IMR-90 (cell line): Measurements from ENCODE around the gene CRYBG2. TPM values are rescaled to one million over a fixed set of nuclear protein-coding genes. Genes with fewer than 3 reads are reported as not detected.

Experiments
- ATAC-seq: fragments of 200-7000 bp; cut with Tn5 transposase; 2 replicates; pipeline ENCODE4 v1.9.1; 2020; ENCODE audit warnings: low read depth, mild to moderate bottlenecking, moderate library complexity
- BruUV-seq: library from RNA; stranded (reverse); fragments of 400-500 nt; replicated peaks from 2 replicates; lab custom pipeline; 2021; lab: Mats Ljungman, UMichigan
- CTCF ChIA-PET: fragments of 300-600 bp; formaldehyde crosslinking; extraction: SDS; loops from one replicate; lab custom pipeline; 2021; ENCODE audit warnings: antibody characterized with exemption; lab: Yijun Ruan, JAX
- POLR2A ChIA-PET: fragments of 300-600 bp; sonication (Branson Sonifier 250); formaldehyde crosslinking; loops from one replicate; lab custom pipeline; 2022; ENCODE audit warnings: antibody characterized with exemption; ENCODE audit not compliant: unreplicated experiment; lab: Charles Lee
- DNase-seq: peaks from one replicate; pipeline ENCODE4 v3.0.0; 2013
- H2AFZ ChIP-seq: replicated peaks from 2 replicates; pipeline ENCODE3; 2013; ENCODE audit warnings: low read length, mild to moderate bottlenecking; ENCODE audit not compliant: poor library complexity
- H2AK5ac ChIP-seq: 2 replicates; pipeline ENCODE4 v1.6.1; 2013; ENCODE audit warnings: low read depth, low read length, inconsistent platforms
- H2AK9ac ChIP-seq: replicated peaks from 2 replicates; pipeline ENCODE3; 2013; ENCODE audit warnings: mild to moderate bottlenecking, low read depth, low read length, moderate library complexity; ENCODE audit not compliant: poor library complexity
- H2BK120ac ChIP-seq: 2 replicates; pipeline ENCODE4 v1.6.1; 2013; ENCODE audit warnings: low read depth, low read length, inconsistent platforms
- H2BK15ac ChIP-seq: 3 replicates; pipeline ENCODE4 v1.6.1; 2013; ENCODE audit warnings: low read depth, low read length, inconsistent platforms
- H2BK20ac ChIP-seq: 2 replicates; pipeline ENCODE4 v1.6.1; 2013; ENCODE audit warnings: low read depth, mild to moderate bottlenecking, inconsistent platforms, low read length, moderate library complexity
- H2BK5ac ChIP-seq: 2 replicates; pipeline ENCODE4 v1.6.1; 2013; ENCODE audit warnings: mild to moderate bottlenecking, low read depth, low read length, inconsistent platforms; ENCODE audit not compliant: poor library complexity, severe bottlenecking
- H3K14ac ChIP-seq: replicated peaks from 2 replicates; pipeline ENCODE4 v1.6.1; 2013; ENCODE audit warnings: low read depth, low read length, inconsistent platforms
- H3K18ac ChIP-seq: 2 replicates; pipeline ENCODE4 v1.6.1; 2013; ENCODE audit warnings: low read depth, low read length, control low read depth
- H3K23ac ChIP-seq: 2 replicates; pipeline ENCODE4 v1.6.1; 2013; ENCODE audit warnings: low read depth, low read length, inconsistent platforms
- H3K27ac ChIP-seq: 2 replicates; pipeline ENCODE4 v1.5.1; 2013; ENCODE audit warnings: mild to moderate bottlenecking, control low read depth, low read length; ENCODE audit not compliant: insufficient read depth
- H3K27me3 ChIP-seq: 2 replicates; pipeline ENCODE4 v1.6.1; 2013; ENCODE audit warnings: low read length; ENCODE audit not compliant: control insufficient read depth, insufficient read depth
- H3K36me3 ChIP-seq: 2 replicates; pipeline ENCODE4 v1.6.1; 2013; ENCODE audit warnings: low read length, mixed read lengths; ENCODE audit not compliant: control insufficient read depth, insufficient read depth
- H3K4ac ChIP-seq: 2 replicates; pipeline ENCODE4 v1.6.1; 2013; ENCODE audit warnings: low read depth, low read length, inconsistent platforms
- H3K4me1 ChIP-seq: 2 replicates; pipeline ENCODE4 v1.6.1; 2013; ENCODE audit warnings: low read length, mixed read lengths; ENCODE audit not compliant: control insufficient read depth, insufficient read depth
- H3K4me2 ChIP-seq: 2 replicates; pipeline ENCODE4 v1.6.1; 2013; ENCODE audit warnings: low read depth, mild to moderate bottlenecking, control low read depth, low read length, moderate library complexity
- H3K4me3 ChIP-seq: 2 replicates; pipeline ENCODE4 v1.5.1; 2013; ENCODE audit warnings: low read depth, mild to moderate bottlenecking, control low read depth, low read length, moderate library complexity; ENCODE audit not compliant: insufficient read depth
- H3K56ac ChIP-seq: 2 replicates; pipeline ENCODE4 v1.6.1; 2013; ENCODE audit warnings: low read length, inconsistent platforms; ENCODE audit not compliant: insufficient read depth; ENCODE audit errors: extremely low read depth
- H3K79me1 ChIP-seq, 2 experiments: 2 replicates each; pipeline ENCODE4 v1.6.1; 2013; ENCODE audit warnings: low read length in 2 of 2, inconsistent platforms in 1 of 2, low read depth in 1 of 2
- H3K9ac ChIP-seq: 2 replicates; pipeline ENCODE4 v1.6.1; 2013; ENCODE audit warnings: low read depth, low read length, control low read depth
- H3K9me1 ChIP-seq: 2 replicates; pipeline ENCODE4 v1.6.1; 2013; ENCODE audit warnings: low read length, inconsistent platforms; ENCODE audit not compliant: insufficient read depth
- H3K9me3 ChIP-seq: 2 replicates; pipeline ENCODE4 v1.6.1; 2013; ENCODE audit warnings: low read length; ENCODE audit not compliant: control insufficient read depth, insufficient read depth
- H4K20me1 ChIP-seq: 2 replicates; pipeline ENCODE4 v1.6.1; 2013; ENCODE audit warnings: low read length, inconsistent platforms; ENCODE audit not compliant: insufficient read depth
- H4K5ac ChIP-seq: 2 replicates; pipeline ENCODE4 v1.6.1; 2013; ENCODE audit warnings: mild to moderate bottlenecking, low read depth, low read length, control low read depth
- H4K8ac ChIP-seq, 2 experiments: 2 replicates each; pipeline ENCODE4 v1.6.1; 2013; ENCODE audit warnings: low read depth in 2 of 2, low read length in 2 of 2, control low read depth in 1 of 2, inconsistent platforms in 1 of 2
- H4K91ac ChIP-seq: 2 replicates; pipeline ENCODE4 v1.6.1; 2013; ENCODE audit warnings: low read depth, low read length, inconsistent platforms; ENCODE audit not compliant: insufficient read depth
- CEBPB ChIP-seq: IDR thresholded peaks from 2 replicates; pipeline ENCODE4 v1.6.1; 2012; ENCODE audit warnings: low read depth, low read length, improper control_type of control experiment
- CHD1 ChIP-seq: IDR thresholded peaks from 2 replicates; pipeline ENCODE4 v1.6.1; 2012; ENCODE audit warnings: low read depth, low read length, improper control_type of control experiment
- FOS ChIP-seq: fragments of 150-350 bp; IDR thresholded peaks from 2 replicates; pipeline ENCODE4 v1.6.1; 2016; ENCODE audit warnings: low read depth, low read length
- MAFK ChIP-seq: IDR thresholded peaks from 2 replicates; pipeline ENCODE4 v1.6.1; 2012; ENCODE audit warnings: low read depth, low read length, improper control_type of control experiment
- MAZ ChIP-seq: IDR thresholded peaks from 2 replicates; pipeline ENCODE4 v1.6.1; 2012; ENCODE audit warnings: low read depth, mild to moderate bottlenecking, low read length, improper control_type of control experiment, moderate library complexity, borderline replicate concordance
- MXI1 ChIP-seq: IDR thresholded peaks from 2 replicates; pipeline ENCODE4 v1.6.1; 2012; ENCODE audit warnings: low read depth, mild to moderate bottlenecking, low read length, moderate library complexity, borderline replicate concordance
- NFE2L2 ChIP-seq: fragments of 150-350 bp; IDR thresholded peaks from 2 replicates; pipeline ENCODE4 v1.6.1; 2016; ENCODE audit warnings: low read depth, mild to moderate bottlenecking, low read length
- RAD21 ChIP-seq: IDR thresholded peaks from 2 replicates; pipeline ENCODE4 v1.6.1; 2012; ENCODE audit warnings: low read length, improper control_type of control experiment
- RCOR1 ChIP-seq: IDR thresholded peaks from 2 replicates; pipeline ENCODE4 v1.6.1; 2012; ENCODE audit warnings: mild to moderate bottlenecking, low read length, improper control_type of control experiment; ENCODE audit not compliant: insufficient replicate concordance
- RFX5 ChIP-seq: IDR thresholded peaks from 2 replicates; pipeline ENCODE4 v1.8.0; 2012; ENCODE audit warnings: low read depth, mild to moderate bottlenecking, low read length, moderate library complexity
- SMC3 ChIP-seq: fragments of 150-350 bp; IDR thresholded peaks from 2 replicates; pipeline ENCODE4 v1.6.1; 2016; ENCODE audit warnings: low read depth, mild to moderate bottlenecking, antibody characterized with exemption, low read length, moderate library complexity
- WGBS, 2 experiments: methylation state at CpG; one replicate each; pipeline versions ENCODE4 v1.1.5 to v1.1.7; 2013; ENCODE audit warnings: missing lambda C conversion rate in 2 of 2; ENCODE audit not compliant: insufficient read length in 1 of 2; ENCODE audit errors: extremely low coverage in 2 of 2; 5-methylcytosine and 5-hydroxymethylcytosine counted together
- dilution Hi-C: fragments of 300-500 bp; cut with HindIII; formaldehyde crosslinking; loops from one replicate; pipeline ENCODE4 v1.14.3; 2018; ENCODE audit warnings: low sequenced_read_pairs; ENCODE audit not compliant: unreplicated experiment
- in situ Hi-C: fragments of 300-500 bp; cut with MboI; formaldehyde crosslinking; loops from 3 replicates; pipeline ENCODE4 v1.14.3; 2019; ENCODE audit warnings: low sequenced_read_pairs, inconsistent platforms, mixed read lengths
- intact Hi-C: fragments of 100-400 bp; cut with micrococcal nuclease; formaldehyde crosslinking; loops from 2 replicates; pipeline ENCODE4 v1.10.0; 2022
- polyA plus RNA-seq, 3 experiments: library from polyadenylated mRNA; depleted of rRNA; stranded (reverse); fragments of >200 nt; gene quantifications; 2 replicates each; pipeline ENCODE4 v1.2.3, GENCODE V29; 2012; ENCODE audit warnings: low replicate concordance in 1 of 3
- total RNA-seq: library from RNA; depleted of rRNA; stranded (reverse); fragments of >200 nt; gene quantifications from 2 replicates; pipeline ENCODE4 v1.2.3, GENCODE V29; 2012
- TF ChIP-seq, protein P1 (sequence below): fragments of 150-350 bp; IDR thresholded peaks from 2 replicates; pipeline ENCODE4 v1.6.1; 2016; ENCODE audit warnings: low read depth, mild to moderate bottlenecking, low read length, moderate library complexity, borderline replicate concordance
- TF ChIP-seq, protein P2 (sequence below): fragments of 150-350 bp; IDR thresholded peaks from 2 replicates; pipeline ENCODE4 v1.6.1; 2017; ENCODE audit warnings: mild to moderate bottlenecking, antibody characterized with exemption, low read length, low read depth
- TF ChIP-seq, protein P3 (sequence below): conservative IDR thresholded peaks from 2 replicates; pipeline ENCODE4 v1.5.1; 2012; ENCODE audit warnings: mild to moderate bottlenecking, low read depth, low read length, improper control_type of control experiment

Gene CRYBG2
- total and polyA plus RNA-seq, 2 of the 4 experiments (the other 2 are of a cell fraction): not detected

DNA sequence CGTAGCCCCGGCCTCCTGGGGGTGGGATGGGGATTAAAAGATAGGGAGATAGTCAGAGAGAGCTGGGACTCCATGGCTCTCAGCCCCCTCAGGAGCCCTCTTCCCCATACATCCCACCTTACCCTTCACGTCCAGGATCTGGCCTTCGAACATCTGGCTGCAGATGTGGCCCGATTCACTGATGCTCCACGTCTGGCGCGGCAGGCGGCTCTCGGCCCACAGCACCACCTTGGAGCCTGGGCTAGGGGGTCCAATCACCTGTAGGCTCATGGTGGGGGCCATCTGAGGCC, 31.9 kb downstream of the CRYBG2 start:
- ATAC-seq: no peak
- dilution Hi-C loops: no loop called here

More for the DNA sequence above, 31.9 kb downstream of the CRYBG2 start:
- H2BK15ac ChIP-seq: no peak overlapping the region
- no peak overlapping the region for H3K14ac ChIP-seq
- H3K18ac ChIP-seq: no peak overlapping the region
- no peak overlapping the region for H3K27ac ChIP-seq
- BruUV-seq: no TSS peak
- H3K23ac ChIP-seq: no peak overlapping the region
- TF ChIP-seq, protein P1, sequence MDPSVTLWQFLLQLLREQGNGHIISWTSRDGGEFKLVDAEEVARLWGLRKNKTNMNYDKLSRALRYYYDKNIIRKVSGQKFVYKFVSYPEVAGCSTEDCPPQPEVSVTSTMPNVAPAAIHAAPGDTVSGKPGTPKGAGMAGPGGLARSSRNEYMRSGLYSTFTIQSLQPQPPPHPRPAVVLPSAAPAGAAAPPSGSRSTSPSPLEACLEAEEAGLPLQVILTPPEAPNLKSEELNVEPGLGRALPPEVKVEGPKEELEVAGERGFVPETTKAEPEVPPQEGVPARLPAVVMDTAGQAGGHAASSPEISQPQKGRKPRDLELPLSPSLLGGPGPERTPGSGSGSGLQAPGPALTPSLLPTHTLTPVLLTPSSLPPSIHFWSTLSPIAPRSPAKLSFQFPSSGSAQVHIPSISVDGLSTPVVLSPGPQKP: no peak
- TF ChIP-seq, protein P2, sequence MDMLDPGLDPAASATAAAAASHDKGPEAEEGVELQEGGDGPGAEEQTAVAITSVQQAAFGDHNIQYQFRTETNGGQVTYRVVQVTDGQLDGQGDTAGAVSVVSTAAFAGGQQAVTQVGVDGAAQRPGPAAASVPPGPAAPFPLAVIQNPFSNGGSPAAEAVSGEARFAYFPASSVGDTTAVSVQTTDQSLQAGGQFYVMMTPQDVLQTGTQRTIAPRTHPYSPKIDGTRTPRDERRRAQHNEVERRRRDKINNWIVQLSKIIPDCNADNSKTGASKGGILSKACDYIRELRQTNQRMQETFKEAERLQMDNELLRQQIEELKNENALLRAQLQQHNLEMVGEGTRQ: no peak
- TF ChIP-seq FOS (no peak), CHD1 (no peak), MAFK (no peak), SMC3 (no peak), MXI1 (no peak), MAZ (no peak), RAD21 (no peak), RFX5 (no peak), CEBPB (no peak), NFE2L2 (no peak), RCOR1 (no peak)
- TF ChIP-seq, protein P3, sequence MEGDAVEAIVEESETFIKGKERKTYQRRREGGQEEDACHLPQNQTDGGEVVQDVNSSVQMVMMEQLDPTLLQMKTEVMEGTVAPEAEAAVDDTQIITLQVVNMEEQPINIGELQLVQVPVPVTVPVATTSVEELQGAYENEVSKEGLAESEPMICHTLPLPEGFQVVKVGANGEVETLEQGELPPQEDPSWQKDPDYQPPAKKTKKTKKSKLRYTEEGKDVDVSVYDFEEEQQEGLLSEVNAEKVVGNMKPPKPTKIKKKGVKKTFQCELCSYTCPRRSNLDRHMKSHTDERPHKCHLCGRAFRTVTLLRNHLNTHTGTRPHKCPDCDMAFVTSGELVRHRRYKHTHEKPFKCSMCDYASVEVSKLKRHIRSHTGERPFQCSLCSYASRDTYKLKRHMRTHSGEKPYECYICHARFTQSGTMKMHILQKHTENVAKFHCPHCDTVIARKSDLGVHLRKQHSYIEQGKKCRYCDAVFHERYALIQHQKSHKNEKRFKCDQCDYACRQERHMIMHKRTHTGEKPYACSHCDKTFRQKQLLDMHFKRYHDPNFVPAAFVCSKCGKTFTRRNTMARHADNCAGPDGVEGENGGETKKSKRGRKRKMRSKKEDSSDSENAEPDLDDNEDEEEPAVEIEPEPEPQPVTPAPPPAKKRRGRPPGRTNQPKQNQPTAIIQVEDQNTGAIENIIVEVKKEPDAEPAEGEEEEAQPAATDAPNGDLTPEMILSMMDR: no peak
- H3K36me3 ChIP-seq: no peaks in the 10 kb centered on the region
- no peaks in the 10 kb centered on the region for H3K9me1 ChIP-seq
- H2BK5ac ChIP-seq: no peak overlapping the region
- H3K4me1 ChIP-seq: peaks cover 3% of the 10 kb centered on the region
- H3K4me2 ChIP-seq: no peak overlapping the region
- H3K4me3 ChIP-seq: no peak overlapping the region
- H4K91ac ChIP-seq: no peak overlapping the region
- no peaks in the 10 kb centered on the region for H4K20me1 ChIP-seq
- H3K79me1 ChIP-seq: no peaks in the 10 kb centered on the region
- CTCF ChIA-PET: interaction anchor here (0.6 to 2.8 kb wide), 8 partner anchors 11 to 178 kb away, joined by 3 to 18 read pairs (median 4); partner anchors contain the start of gene SH3BGRL3
- no peak overlapping the region for H3K56ac ChIP-seq
- WGBS, 2 experiments: 78% methylated on average over 8 of the region's 10 CpGs; no CpG with 5 or more reads in 1 of the 2 experiments
- intact Hi-C loops (no loop called here), in situ Hi-C loops (no loop called here)
- H2AK5ac ChIP-seq: no peak overlapping the region
- no peak for DNase-seq
- no peak overlapping the region for H4K8ac ChIP-seq
- no peak overlapping the region for H3K9ac ChIP-seq
- no peak overlapping the region for H3K4ac ChIP-seq
- no peak overlapping the region for H2AK9ac ChIP-seq
- H2BK120ac ChIP-seq: no peak overlapping the region
- peaks cover 9% of the 10 kb centered on the region for H3K27me3 ChIP-seq
- H4K5ac ChIP-seq: no peak overlapping the region
- H3K9me3 ChIP-seq: no peaks in the 10 kb centered on the region
- no peak overlapping the region for H2BK20ac ChIP-seq
- POLR2A ChIA-PET: interaction anchor here (0.5 to 0.9 kb wide), 3 partner anchors 14 to 50 kb away, joined by 3 to 14 read pairs (median 6); no protein-coding TSS in a partner anchor
- no peak overlapping the region for H2AFZ ChIP-seq
